GM12874 (cell line): Measurements from ENCODE around the gene BLOC1S2.

ENCODE experiments used
- CTCF ChIP-seq: IDR thresholded peaks from 2 replicates; pipeline ENCODE4 v1.5.1; 2011; ENCODE audit warnings: low read depth, mild to moderate bottlenecking, control low read depth, low read length, moderate library complexity; ENCODE audit not compliant: insufficient read depth

BLOC1S2 gene

GRCh38 chr10:100327007-100327717 lies 40.7 kb upstream of the BLOC1S2 start:
- no peak for TF ChIP-seq CTCF

- TF ChIP-seq CTCF: no peak
Measured at GRCh38 chr10:100325158-100325557, 38.7 kb upstream of the BLOC1S2 start.

GRCh38 chr10:100319707-100320402 lies 33.4 kb upstream of the BLOC1S2 start:
- TF ChIP-seq CTCF: no peak

GRCh38 chr10:100318207-100318606 lies 31.7 kb upstream of the BLOC1S2 start:
- no peak for TF ChIP-seq CTCF

GRCh38 chr10:100315615-100316014 lies 29.1 kb upstream of the BLOC1S2 start:
- no peak for TF ChIP-seq CTCF

GRCh38 chr10:100311298-100311697 lies 24.8 kb upstream of the BLOC1S2 start:
- TF ChIP-seq CTCF: no peak

GRCh38 chr10:100307684-100308083 lies 21.2 kb upstream of the BLOC1S2 start:
- TF ChIP-seq CTCF: no peak
